Thoracic aorta (tissue), 2 donors: ENCODE measurements around the gene SLC4A9. TPM values are rescaled to one million over a fixed set of nuclear protein-coding genes. Genes with fewer than 3 reads are reported as not detected.

Experiments used
- ATAC-seq: fragments of 150-250 bp; one replicate; pipeline ENCODE4 v1.8.0; 2017; ENCODE audit warnings: low read depth; ENCODE audit not compliant: insufficient number of reproducible peaks, low FRiP score
- DNase-seq: peaks from one replicate; pipeline ENCODE4 v3.0.0-alpha.2; 2020; ENCODE audit warnings: low spot score
- H3K27ac ChIP-seq, 2 donors: fragments of 200-600 bp; sonication (generic); 1 replicate in 1 of 2; 2 replicates in 1 of 2; pipeline ENCODE4 v1.5.1; 2016; ENCODE audit warnings: mild to moderate bottlenecking in 2 of 2, moderate library complexity in 2 of 2
- H3K27me3 ChIP-seq: fragments of 200-600 bp; sonication (generic); replicated peaks from 2 replicates; pipeline ENCODE4 v1.6.0; 2016; ENCODE audit warnings: mild to moderate bottlenecking; ENCODE audit not compliant: insufficient read depth
- H3K36me3 ChIP-seq: fragments of 200-600 bp; sonication (generic); one replicate; pipeline ENCODE4 v1.5.1; 2016
- H3K4me1 ChIP-seq, 2 donors: fragments of 200-600 bp; sonication (generic); 1 replicate in 1 of 2; 2 replicates in 1 of 2; pipeline versions ENCODE4 v1.5.1 to v1.6.0; 2016; ENCODE audit warnings: low read depth in 2 of 2, mild to moderate bottlenecking in 1 of 2; ENCODE audit not compliant: control insufficient read depth in 1 of 2
- H3K4me3 ChIP-seq: fragments of 200-600 bp; sonication (generic); 2 replicates; pipeline ENCODE4 v1.5.1; 2016; ENCODE audit warnings: mild to moderate bottlenecking
- H3K9me3 ChIP-seq: fragments of 200-600 bp; sonication (generic); 2 replicates; pipeline ENCODE4 v1.5.1; 2016
- CTCF ChIP-seq: fragments of 200-600 bp; sonication (generic); IDR thresholded peaks from one replicate; pipeline ENCODE4 v1.5.1; 2019; ENCODE audit warnings: antibody characterized with exemption
- total RNA-seq, 2 donors: library from RNA; depleted of rRNA; stranded (reverse); fragments of >200 nt; gene quantifications; one replicate each; pipeline versions ENCODE4 v1.1.0 to v1.2.3, GENCODE V29; 2016

The SLC4A9 gene
- total RNA-seq, 2 donors from 2014 or later: not detected

GRCh38 chr5:140381351-140381750 lies 21.4 kb downstream of the SLC4A9 start:
- no peak for DNase-seq
- Histone ChIP-seq H3K27me3 (no peaks in the 10 kb centered on the region), H3K9me3 (no peaks in the 10 kb centered on the region), H3K36me3 (no peaks in the 10 kb centered on the region), H3K27ac (no peak overlapping the region), H3K4me1 (no peaks in the 10 kb centered on the region), H3K4me3 (no peak overlapping the region)
- TF ChIP-seq CTCF: no peak
- ATAC-seq: no peak

DNA sequence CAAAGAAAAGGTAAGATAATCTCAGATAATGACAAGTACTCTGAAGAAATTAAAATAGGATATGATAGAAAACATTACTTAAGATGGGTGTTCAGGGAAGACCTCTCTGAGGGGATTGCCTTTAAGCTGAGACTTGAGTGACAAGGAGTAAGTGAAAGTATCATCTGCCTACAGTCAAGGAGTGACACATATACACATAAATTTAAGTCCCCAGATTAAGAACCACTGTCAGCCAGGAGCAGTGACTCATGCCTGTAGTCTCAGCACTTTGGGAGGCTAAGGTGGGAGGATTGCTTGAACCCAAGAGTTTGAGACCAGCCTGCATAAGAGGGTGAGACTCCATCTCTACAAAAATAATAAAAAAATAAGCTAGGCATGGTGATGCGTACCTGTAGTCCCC lies 22.0 kb downstream of the SLC4A9 start:
- no peaks in the 10 kb centered on the region for H3K27me3 ChIP-seq
- no peak for TF ChIP-seq CTCF
- H3K4me3 ChIP-seq: no peak overlapping the region
- no peaks in the 10 kb centered on the region for H3K9me3 ChIP-seq
- DNase-seq (no peak), ATAC-seq (no peak)
- no peaks in the 10 kb centered on the region for H3K36me3 ChIP-seq
- no peaks in the 10 kb centered on the region for H3K4me1 ChIP-seq
- H3K27ac ChIP-seq: no peak overlapping the region

DNA sequence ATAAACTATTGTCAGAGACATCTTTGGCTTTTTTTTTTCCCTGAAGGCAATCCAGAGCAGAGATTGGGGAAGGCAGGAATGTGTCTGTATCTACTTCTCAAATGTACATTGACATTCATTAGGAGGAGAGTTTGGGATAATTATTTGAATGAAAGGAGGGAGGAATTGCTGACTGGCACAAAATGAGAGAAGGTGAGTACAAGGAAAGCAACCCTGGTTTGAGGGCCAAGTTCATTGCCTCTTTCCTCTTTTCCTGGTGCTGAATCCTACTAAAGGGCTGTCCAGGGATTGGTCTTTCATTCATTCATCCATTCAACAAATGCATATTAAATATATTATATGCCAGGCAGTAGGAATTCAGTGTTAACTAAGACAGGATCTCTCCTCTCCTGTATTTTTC lies 22.9 kb downstream of the SLC4A9 start:
- no peak for DNase-seq
- Histone ChIP-seq H3K4me3 (no peak overlapping the region), H3K27ac (no peak overlapping the region), H3K4me1 (no peaks in the 10 kb centered on the region), H3K36me3 (no peaks in the 10 kb centered on the region), H3K9me3 (no peaks in the 10 kb centered on the region), H3K27me3 (no peaks in the 10 kb centered on the region)
- no peak for TF ChIP-seq CTCF
- no peak for ATAC-seq

GRCh38 chr5:140383300-140383699 lies 23.3 kb downstream of the SLC4A9 start:
- no peak for ATAC-seq
- H3K4me3 ChIP-seq: no peak overlapping the region
- no peak for DNase-seq
- H3K27me3 ChIP-seq: no peaks in the 10 kb centered on the region
- no peaks in the 10 kb centered on the region for H3K9me3 ChIP-seq
- H3K27ac ChIP-seq: no peak overlapping the region
- H3K36me3 ChIP-seq: no peaks in the 10 kb centered on the region
- no peak for TF ChIP-seq CTCF
- no peaks in the 10 kb centered on the region for H3K4me1 ChIP-seq

DNA sequence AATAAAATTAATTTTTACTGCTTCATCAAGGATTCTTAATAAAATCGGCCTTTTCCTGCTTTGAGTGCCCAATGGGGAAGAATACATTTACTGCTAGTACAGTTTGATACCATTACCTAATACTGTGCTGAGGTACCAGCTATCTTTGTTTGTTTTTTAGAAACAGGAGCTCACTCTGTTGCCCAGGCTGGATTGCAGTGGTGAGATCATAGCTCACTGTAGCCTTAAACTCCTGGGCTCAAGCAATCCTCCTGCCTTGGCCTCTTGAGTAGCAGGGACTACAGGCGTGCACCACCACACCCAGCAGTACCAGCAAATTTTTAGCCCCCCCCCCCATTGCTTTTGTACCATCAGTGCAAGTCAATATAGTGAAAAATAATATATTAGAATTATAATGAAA lies 28.1 kb downstream of the SLC4A9 start:
- Histone ChIP-seq H3K27ac (no peak overlapping the region), H3K36me3 (no peaks in the 10 kb centered on the region), H3K9me3 (no peaks in the 10 kb centered on the region), H3K27me3 (no peaks in the 10 kb centered on the region), H3K4me1 (no peaks in the 10 kb centered on the region), H3K4me3 (no peak overlapping the region)
- ATAC-seq (no peak), DNase-seq (no peak)
- TF ChIP-seq CTCF: no peak
